Measurements from ENCODE around the gene OSBP2.

OSBP2 gene

DNA sequence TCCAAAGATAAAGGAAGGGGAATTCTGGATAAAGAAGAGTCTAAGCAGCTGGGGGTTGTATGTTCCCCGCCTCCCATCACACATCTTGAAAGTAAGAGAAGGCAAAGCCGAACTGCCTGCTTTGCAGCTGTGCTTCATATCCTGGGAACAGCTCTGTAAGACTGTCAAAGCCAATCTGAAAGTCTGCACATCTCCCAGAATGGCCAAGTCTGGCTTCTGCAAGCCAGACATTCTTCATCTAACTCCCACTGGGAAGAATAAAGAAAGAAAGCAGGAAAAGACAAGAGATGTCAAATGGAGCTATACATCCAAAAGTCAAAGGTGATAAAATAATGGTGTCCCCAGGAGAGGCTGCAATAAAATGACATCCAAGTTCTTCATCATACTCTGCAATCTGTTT, 258.5 kb downstream of the OSBP2 start:
- in situ Hi-C loops (cut with MboI; ENCODE audit: low sequenced_read_pairs): no loop called here

GRCh38 chr22:30955153-30955552, 260.5 kb downstream of the OSBP2 start:
- in situ Hi-C loops (cut with MboI; ENCODE audit: low sequenced_read_pairs): no loop called here
